Measurements from ENCODE around the gene SPON1.

The SPON1 gene

GRCh38 chr11:13944911-13945425 lies 17.6 kb upstream of the SPON1 start:
- H3K4me1 ChIP-seq (ENCODE audit: control insufficient read depth, low read depth, low read length), result no peaks in the 10 kb centered on the region
- no peaks in the 10 kb centered on the region for H3K36me3 ChIP-seq (ENCODE audit: control insufficient read depth, low read depth, low read length)
- H3K27ac ChIP-seq (ENCODE audit: low read length), result no peak overlapping the region
- H3K4me3 ChIP-seq (ENCODE audit: low read length), result no peak overlapping the region
- no peaks in the 10 kb centered on the region for H3K9me3 ChIP-seq (ENCODE audit: control insufficient read depth, low read depth, low read length)
- no peak overlapping the region for H3K9ac ChIP-seq (ENCODE audit: low read length)
- no peaks in the 10 kb centered on the region for H3K27me3 ChIP-seq (ENCODE audit: control insufficient read depth, insufficient read depth, low read length)

DNA sequence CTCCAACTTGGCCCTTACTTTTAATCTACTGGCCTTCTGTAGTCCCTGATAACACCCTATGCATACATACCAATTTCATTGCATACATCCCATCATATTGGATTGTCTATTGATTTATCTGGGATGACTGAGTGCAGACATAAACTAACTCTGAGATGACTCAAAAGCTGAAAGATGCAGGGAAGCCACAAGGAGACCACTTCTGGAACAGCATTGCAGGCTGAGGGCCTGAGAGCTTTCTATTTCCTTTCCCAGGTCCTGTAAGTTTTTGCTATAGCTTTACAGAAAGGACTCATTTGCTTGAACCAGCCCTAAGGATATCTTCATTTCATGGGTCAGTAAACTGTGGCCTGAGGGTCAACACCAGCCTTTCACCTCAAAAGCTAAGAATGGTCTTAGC lies 15.1 kb upstream of the SPON1 start:
- Histone ChIP-seq H3K9ac (ENCODE audit: low read length) (no peak overlapping the region), H3K9me3 (ENCODE audit: control insufficient read depth, low read depth, low read length) (no peaks in the 10 kb centered on the region), H3K27ac (ENCODE audit: low read length) (no peak overlapping the region), H3K4me1 (ENCODE audit: control insufficient read depth, low read depth, low read length) (no peaks in the 10 kb centered on the region), H3K27me3 (ENCODE audit: control insufficient read depth, insufficient read depth, low read length) (no peaks in the 10 kb centered on the region), H3K4me3 (ENCODE audit: low read length) (no peak overlapping the region), H3K36me3 (ENCODE audit: control insufficient read depth, low read depth, low read length) (no peaks in the 10 kb centered on the region)

DNA sequence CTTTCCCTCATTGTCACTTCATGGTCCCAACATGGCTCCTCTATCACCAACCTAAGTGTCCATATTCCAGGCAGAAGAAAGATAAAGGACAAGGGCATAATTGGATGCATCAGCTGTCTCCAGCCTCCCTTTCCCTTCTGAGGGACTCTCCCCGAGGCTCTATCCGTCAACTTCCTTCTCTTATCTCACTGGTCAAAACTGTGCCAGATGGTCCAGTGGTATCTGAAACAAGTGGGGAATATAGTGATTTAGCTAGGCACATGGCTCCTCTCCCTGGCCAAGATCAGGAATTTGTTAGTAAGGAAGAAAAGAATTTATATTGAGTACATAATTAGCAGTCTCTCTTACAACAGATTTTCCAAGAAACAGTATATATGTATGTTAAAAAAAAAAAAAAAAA lies 12.6 kb upstream of the SPON1 start:
- Histone ChIP-seq H3K4me3 (ENCODE audit: low read length) (no peak overlapping the region), H3K27ac (ENCODE audit: low read length) (no peak overlapping the region), H3K9ac (ENCODE audit: low read length) (no peak overlapping the region), H3K9me3 (ENCODE audit: control insufficient read depth, low read depth, low read length) (no peaks in the 10 kb centered on the region), H3K36me3 (ENCODE audit: control insufficient read depth, low read depth, low read length) (no peaks in the 10 kb centered on the region), H3K4me1 (ENCODE audit: control insufficient read depth, low read depth, low read length) (no peaks in the 10 kb centered on the region), H3K27me3 (ENCODE audit: control insufficient read depth, insufficient read depth, low read length) (no peaks in the 10 kb centered on the region)

GRCh38 chr11:13952221-13952620 lies 10.3 kb upstream of the SPON1 start:
- Histone ChIP-seq H3K4me3 (ENCODE audit: low read length) (no peak overlapping the region), H3K4me1 (ENCODE audit: control insufficient read depth, low read depth, low read length) (peaks cover 6% of the 10 kb centered on the region), H3K27me3 (ENCODE audit: control insufficient read depth, insufficient read depth, low read length) (no peaks in the 10 kb centered on the region), H3K27ac (ENCODE audit: low read length) (no peak overlapping the region), H3K9ac (ENCODE audit: low read length) (no peak overlapping the region), H3K9me3 (ENCODE audit: control insufficient read depth, low read depth, low read length) (no peaks in the 10 kb centered on the region), H3K36me3 (ENCODE audit: control insufficient read depth, low read depth, low read length) (no peaks in the 10 kb centered on the region)

DNA sequence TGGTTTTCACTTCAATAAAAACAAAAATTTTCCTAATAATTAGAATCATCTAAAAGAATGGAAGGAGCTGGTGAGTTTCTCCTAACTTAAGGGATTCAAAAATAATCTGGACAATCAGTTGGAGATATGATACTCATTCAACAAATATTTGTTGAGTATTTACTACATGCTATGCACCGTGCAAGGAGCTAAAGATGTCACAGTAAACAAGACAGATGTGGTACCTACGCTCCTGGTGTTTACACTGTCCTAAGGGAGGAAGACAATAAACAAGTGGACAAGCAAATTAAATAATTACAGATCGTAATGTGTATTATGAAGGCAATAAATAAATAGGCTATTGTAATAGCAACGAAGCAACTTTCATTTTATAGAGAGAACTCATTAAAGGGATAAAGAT lies 9.9 kb upstream of the SPON1 start:
- Histone ChIP-seq H3K9me3 (ENCODE audit: control insufficient read depth, low read depth, low read length) (no peaks in the 10 kb centered on the region), H3K36me3 (ENCODE audit: control insufficient read depth, low read depth, low read length) (no peaks in the 10 kb centered on the region), H3K27me3 (ENCODE audit: control insufficient read depth, insufficient read depth, low read length) (no peaks in the 10 kb centered on the region), H3K9ac (ENCODE audit: low read length) (no peak overlapping the region), H3K27ac (ENCODE audit: low read length) (no peak overlapping the region), H3K4me3 (ENCODE audit: low read length) (no peak overlapping the region), H3K4me1 (ENCODE audit: control insufficient read depth, low read depth, low read length) (peaks cover 6% of the 10 kb centered on the region)

- Histone ChIP-seq H3K9me3 (ENCODE audit: control insufficient read depth, low read depth, low read length) (no peaks in the 10 kb centered on the region), H3K27ac (ENCODE audit: low read length) (no peak overlapping the region), H3K9ac (ENCODE audit: low read length) (no peak overlapping the region), H3K4me1 (ENCODE audit: control insufficient read depth, low read depth, low read length) (peaks cover 6% of the 10 kb centered on the region), H3K27me3 (ENCODE audit: control insufficient read depth, insufficient read depth, low read length) (peaks cover 8% of the 10 kb centered on the region), H3K36me3 (ENCODE audit: control insufficient read depth, low read depth, low read length) (no peaks in the 10 kb centered on the region), H3K4me3 (ENCODE audit: low read length) (no peak overlapping the region)
Measured at GRCh38 chr11:13954591-13954990, 7.9 kb upstream of the SPON1 start.

- Histone ChIP-seq H3K27ac (ENCODE audit: low read length) (no peak overlapping the region), H3K4me1 (ENCODE audit: control insufficient read depth, low read depth, low read length) (peaks cover 6% of the 10 kb centered on the region), H3K36me3 (ENCODE audit: control insufficient read depth, low read depth, low read length) (no peaks in the 10 kb centered on the region), H3K4me3 (ENCODE audit: low read length) (no peak overlapping the region), H3K9ac (ENCODE audit: low read length) (no peak overlapping the region), H3K27me3 (ENCODE audit: control insufficient read depth, insufficient read depth, low read length) (peaks cover 22% of the 10 kb centered on the region), H3K9me3 (ENCODE audit: control insufficient read depth, low read depth, low read length) (no peaks in the 10 kb centered on the region)
Measured at GRCh38 chr11:13955971-13956421, 6.5 kb upstream of the SPON1 start.

DNA sequence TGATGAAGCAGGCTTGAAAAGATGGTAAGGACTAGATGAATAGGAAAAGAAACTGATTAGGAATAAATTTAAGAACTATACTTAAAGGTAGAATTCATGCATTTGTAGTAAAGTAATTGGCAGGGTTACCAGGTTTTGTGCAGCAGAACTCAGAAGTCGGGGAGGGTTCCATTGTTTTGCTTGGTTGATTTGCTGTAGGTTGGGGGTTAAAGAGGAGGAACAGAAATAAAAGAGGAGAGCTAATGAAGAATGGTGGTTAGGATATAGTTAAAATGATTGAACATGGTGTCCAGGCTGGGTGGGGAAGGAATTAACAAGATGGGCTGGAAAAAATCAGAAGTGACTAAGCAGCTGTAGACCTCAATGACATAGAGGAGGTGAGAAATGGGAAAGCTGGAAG lies 5.5 kb upstream of the SPON1 start:
- Histone ChIP-seq H3K27me3 (ENCODE audit: control insufficient read depth, insufficient read depth, low read length) (peaks cover 32% of the 10 kb centered on the region), H3K4me1 (ENCODE audit: control insufficient read depth, low read depth, low read length) (peaks cover 6% of the 10 kb centered on the region), H3K9ac (ENCODE audit: low read length) (no peak overlapping the region), H3K36me3 (ENCODE audit: control insufficient read depth, low read depth, low read length) (no peaks in the 10 kb centered on the region), H3K27ac (ENCODE audit: low read length) (no peak overlapping the region), H3K9me3 (ENCODE audit: control insufficient read depth, low read depth, low read length) (no peaks in the 10 kb centered on the region), H3K4me3 (ENCODE audit: low read length) (no peak overlapping the region)

- no peak overlapping the region for H3K27ac ChIP-seq (ENCODE audit: low read length)
- no peak overlapping the region for H3K9ac ChIP-seq (ENCODE audit: low read length)
- H3K4me1 ChIP-seq (ENCODE audit: control insufficient read depth, low read depth, low read length), result peaks cover 14% of the 10 kb centered on the region
- no peaks in the 10 kb centered on the region for H3K9me3 ChIP-seq (ENCODE audit: control insufficient read depth, low read depth, low read length)
- no peaks in the 10 kb centered on the region for H3K36me3 ChIP-seq (ENCODE audit: control insufficient read depth, low read depth, low read length)
- H3K27me3 ChIP-seq (ENCODE audit: control insufficient read depth, insufficient read depth, low read length), result peaks cover 50% of the 10 kb centered on the region
- H3K4me3 ChIP-seq (ENCODE audit: low read length), result no peak overlapping the region
Measured at GRCh38 chr11:13958641-13959400, 3.7 kb upstream of the SPON1 start.

DNA sequence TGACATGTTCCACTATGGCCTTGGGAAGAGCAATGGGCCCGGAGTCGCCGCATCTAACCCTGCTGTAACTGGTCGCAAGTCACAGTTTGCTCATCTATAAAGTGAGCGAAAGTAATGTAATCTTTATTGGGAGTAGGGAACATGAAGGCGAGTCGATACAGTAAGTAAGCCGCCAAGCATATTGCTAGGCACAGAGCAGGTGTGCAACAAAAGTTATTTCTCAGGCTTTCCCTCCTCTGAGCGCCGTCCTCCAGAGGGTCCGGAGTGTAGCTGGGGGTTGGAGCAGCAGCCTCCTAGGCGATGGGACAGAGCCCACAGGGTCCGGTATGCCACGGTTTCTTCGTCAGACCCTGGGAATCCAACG lies 343 bp upstream of the SPON1 start:
- no peaks in the 10 kb centered on the region for H3K9me3 ChIP-seq (ENCODE audit: control insufficient read depth, low read depth, low read length)
- H3K27ac ChIP-seq (ENCODE audit: low read length), result no peak overlapping the region
- no peaks in the 10 kb centered on the region for H3K36me3 ChIP-seq (ENCODE audit: control insufficient read depth, low read depth, low read length)
- peaks cover 84% of the 10 kb centered on the region for H3K27me3 ChIP-seq (ENCODE audit: control insufficient read depth, insufficient read depth, low read length)
- H3K4me3 ChIP-seq (ENCODE audit: low read length), result peak overlapping the region; percentile 67
- no peak overlapping the region for H3K9ac ChIP-seq (ENCODE audit: low read length)
- peaks cover 33% of the 10 kb centered on the region for H3K4me1 ChIP-seq (ENCODE audit: control insufficient read depth, low read depth, low read length)

- no peak overlapping the region for H3K9ac ChIP-seq (ENCODE audit: low read length)
- no peaks in the 10 kb centered on the region for H3K36me3 ChIP-seq (ENCODE audit: control insufficient read depth, low read depth, low read length)
- peak overlapping the region; percentile 67 for H3K4me3 ChIP-seq (ENCODE audit: low read length)
- no peak overlapping the region for H3K27ac ChIP-seq (ENCODE audit: low read length)
- H3K27me3 ChIP-seq (ENCODE audit: control insufficient read depth, insufficient read depth, low read length), result peaks cover 85% of the 10 kb centered on the region
- peaks cover 40% of the 10 kb centered on the region for H3K4me1 ChIP-seq (ENCODE audit: control insufficient read depth, low read depth, low read length)
- H3K9me3 ChIP-seq (ENCODE audit: control insufficient read depth, low read depth, low read length), result no peaks in the 10 kb centered on the region
Measured at GRCh38 chr11:13963169-13963948, 836 bp downstream of the SPON1 start.
